Measurements from ENCODE around the gene ATP6V0E2. TPM values are rescaled to one million over a fixed set of nuclear protein-coding genes. Genes with fewer than 3 reads are reported as not detected.

ATP6V0E2 gene
- total RNA-seq, 1 experiment from 2014 or later, result 35.6 TPM

GRCh38 chr7:149843566-149843965 is 30.2 kb upstream of the ATP6V0E2 start:
- Histone ChIP-seq H3K4me2 (no peak overlapping the region), H3F3A (ENCODE audit: insufficient read depth, low read depth) (peaks cover 3% of the 10 kb centered on the region; the same call in 1 of the 2 replicates), H3K27ac (no peak overlapping the region), H3K79me2 (ENCODE audit: low read depth) (peaks cover 13% of the 10 kb centered on the region; the same call in 1 of the 2 replicates), H3K9me2 (ENCODE audit: insufficient read depth) (no peaks in the 10 kb centered on the region), H3K4me3 (no peak overlapping the region), H3K36me3 (ENCODE audit: low read depth) (no peaks in the 10 kb centered on the region), H2AFZ (no peak overlapping the region), H4K20me1 (ENCODE audit: insufficient read depth) (no peaks in the 10 kb centered on the region), H3K4me1 (replicated peaks; ENCODE audit: insufficient read depth) (peaks cover 9% of the 10 kb centered on the region), H3K27me3 (ENCODE audit: insufficient read depth, low read depth) (no peaks in the 10 kb centered on the region), H3K9me3 (ENCODE audit: insufficient read depth, low read depth) (no peaks in the 10 kb centered on the region)
- TF ChIP-seq CTCF (conservative IDR thresholded peaks at IDR 0.05), result no peak
- TF ChIP-seq EZH2 (IDR thresholded peaks at IDR 0.05; ENCODE audit: low read depth), result no peak
- CTCF ChIA-PET, result no interaction called here
- POLR2A ChIA-PET (ENCODE audit: unreplicated experiment), result no interaction called here
- BruUV-seq (replicated peaks), result no TSS peak
- intact Hi-C loops (cut with micrococcal nuclease; ENCODE audit: unreplicated experiment), result no loop called here
- DNase-seq, result no peak

GRCh38 chr7:149844445-149844844 is 29.3 kb upstream of the ATP6V0E2 start:
- peaks cover 4% of the 10 kb centered on the region; the same call in 1 of the 2 replicates for H3K79me2 ChIP-seq (ENCODE audit: low read depth)
- no peak overlapping the region for H2AFZ ChIP-seq
- H3K4me1 ChIP-seq (replicated peaks; ENCODE audit: insufficient read depth), result peaks cover 4% of the 10 kb centered on the region
- DNase-seq, result no peak
- no peaks in the 10 kb centered on the region for H3F3A ChIP-seq (ENCODE audit: insufficient read depth, low read depth)
- H3K9me2 ChIP-seq (ENCODE audit: insufficient read depth), result no peaks in the 10 kb centered on the region
- H3K4me2 ChIP-seq, result no peak overlapping the region
- no peaks in the 10 kb centered on the region for H3K27me3 ChIP-seq (ENCODE audit: insufficient read depth, low read depth)
- POLR2A ChIA-PET (ENCODE audit: unreplicated experiment), result interaction anchor here (0.7 kb wide), 1 partner anchor 1338 kb away, joined by 6 read pairs; no protein-coding TSS in a partner anchor
- H3K36me3 ChIP-seq (ENCODE audit: low read depth), result no peaks in the 10 kb centered on the region
- no TSS peak for BruUV-seq (replicated peaks)
- no peaks in the 10 kb centered on the region for H4K20me1 ChIP-seq (ENCODE audit: insufficient read depth)
- H3K9me3 ChIP-seq (ENCODE audit: insufficient read depth, low read depth), result no peaks in the 10 kb centered on the region
- H3K27ac ChIP-seq, result no peak overlapping the region
- no peak for TF ChIP-seq CTCF (conservative IDR thresholded peaks at IDR 0.05)
- no peak for TF ChIP-seq EZH2 (IDR thresholded peaks at IDR 0.05; ENCODE audit: low read depth)
- no peak overlapping the region for H3K4me3 ChIP-seq
- intact Hi-C loops (cut with micrococcal nuclease; ENCODE audit: unreplicated experiment), result no loop called here
- CTCF ChIA-PET, result no interaction called here

- Histone ChIP-seq H3K4me3 (no peak overlapping the region), H3K9me3 (ENCODE audit: insufficient read depth, low read depth) (no peaks in the 10 kb centered on the region), H3F3A (ENCODE audit: insufficient read depth, low read depth) (no peaks in the 10 kb centered on the region), H2AFZ (no peak overlapping the region), H3K4me1 (replicated peaks; ENCODE audit: insufficient read depth) (no peaks in the 10 kb centered on the region), H3K9me2 (ENCODE audit: insufficient read depth) (no peaks in the 10 kb centered on the region), H3K79me2 (ENCODE audit: low read depth) (no peaks in the 10 kb centered on the region), H4K20me1 (ENCODE audit: insufficient read depth) (no peaks in the 10 kb centered on the region), H3K4me2 (no peak overlapping the region), H3K27ac (no peak overlapping the region), H3K36me3 (ENCODE audit: low read depth) (no peaks in the 10 kb centered on the region), H3K27me3 (ENCODE audit: insufficient read depth, low read depth) (no peaks in the 10 kb centered on the region)
- DNase-seq, result no peak
- BruUV-seq (replicated peaks), result no TSS peak
- CTCF ChIA-PET, result no interaction called here
- no peak for TF ChIP-seq CTCF (conservative IDR thresholded peaks at IDR 0.05)
- TF ChIP-seq EZH2 (IDR thresholded peaks at IDR 0.05; ENCODE audit: low read depth), result no peak
- POLR2A ChIA-PET (ENCODE audit: unreplicated experiment), result no interaction called here
- intact Hi-C loops (cut with micrococcal nuclease; ENCODE audit: unreplicated experiment), result no loop called here
Measured at GRCh38 chr7:149845257-149845980, 28.4 kb upstream of the ATP6V0E2 start.
